Right lobe of liver (tissue), 6 donors: ENCODE data around the gene TUBGCP5. TPM values are rescaled to one million over a fixed set of nuclear protein-coding genes. Genes with fewer than 3 reads are reported as not detected.

Experiments
- ATAC-seq, 4 donors: fragments of 200-7000 bp; cut with Tn5 transposase; one replicate each; pipeline ENCODE4 v1.9.1; 2020; ENCODE audit warnings: mild to moderate bottlenecking in 4 of 4, moderate library complexity in 4 of 4
- DNase-seq, 3 donors: peaks; one replicate each; pipeline ENCODE4 v3.0.0-alpha.2; 2020
- H3K27ac ChIP-seq, 3 donors: fragments of 200-600 bp; one replicate each; pipeline ENCODE4 v1.8.0; 2022
- H3K27me3 ChIP-seq, 2 donors: fragments of 200-600 bp; one replicate each; pipeline ENCODE4 v1.8.0; 2022
- H3K36me3 ChIP-seq, 4 donors: fragments of 200-600 bp; sonication (generic) in 1 of 4; one replicate each; pipeline versions ENCODE4 v1.5.1 to v1.8.0; 2017 to 2022; ENCODE audit warnings: control low read depth in 1 of 4
- H3K4me1 ChIP-seq, 4 donors: fragments of 200-600 bp; sonication (generic) in 1 of 4; one replicate each; pipeline versions ENCODE4 v1.5.1 to v1.8.0; 2017 to 2022; ENCODE audit warnings: control low read depth in 1 of 4
- H3K4me3 ChIP-seq, 3 donors: fragments of 200-600 bp; one replicate each; pipeline ENCODE4 v1.8.0; 2022
- H3K9me3 ChIP-seq, 4 donors: fragments of 200-600 bp; sonication (generic) in 1 of 4; one replicate each; pipeline versions ENCODE4 v1.5.1 to v1.8.0; 2017 to 2022; ENCODE audit warnings: control low read depth in 1 of 4
- CTCF ChIP-seq, 4 donors: fragments of 200-600 bp in 3 of 4; fragments of 450-650 bp in 1 of 4; IDR thresholded peaks; one replicate each; pipeline versions ENCODE4 v1.5.1 to v1.8.0; 2016 to 2022; ENCODE audit warnings: antibody characterized with exemption in 4 of 4, mild to moderate bottlenecking in 2 of 4
- POLR2A ChIP-seq: fragments of 450-650 bp; IDR thresholded peaks from one replicate; pipeline ENCODE4 v1.6.1; 2017; ENCODE audit warnings: antibody characterized with exemption, mild to moderate bottlenecking
- WGBS: methylation state at CpG from one replicate; pipeline ENCODE4 v1.1.6; 2018; ENCODE audit warnings: low coverage, low lambda C conversion rate; ENCODE audit not compliant: insufficient coverage; ENCODE audit errors: missing lambda C conversion rate; 5-methylcytosine and 5-hydroxymethylcytosine counted together
- intact Hi-C, 2 donors: fragments of 100-400 bp; cut with DNase I; formaldehyde crosslinking; loops; one replicate each; pipeline versions ENCODE4 v1.11.2 to v1.14.1; 2022
- total RNA-seq, 6 experiments: library from RNA; depleted of rRNA in 2 of 6; stranded (reverse); fragments of >200 nt in 2 of 6; fragmentation: NEBNext Ultra II Directional in 3 of 6; extraction: Animal tissue kit (Norgen Biotek cat#: 25700) in 3 of 6; gene quantifications; one replicate each; pipeline versions ENCODE4 v1.1.0 to v1.2.4, GENCODE V29; 2016 to 2023
- donor health status: DM: no; HTN: yes; CAD: no.
- donor health status: DM: no; HTN: no; CAD: no.
- donor health status: DM: no; HTN: no; CAD: no.
- donor health status: DM: no; HTN: yes; CAD: no.
- donor health status: DM: no; HTN: yes; CAD: no.

TUBGCP5 gene
- total RNA-seq, 6 experiments from 2014 or later, result 7.1 to 15.6 (median 11.0) TPM

DNA sequence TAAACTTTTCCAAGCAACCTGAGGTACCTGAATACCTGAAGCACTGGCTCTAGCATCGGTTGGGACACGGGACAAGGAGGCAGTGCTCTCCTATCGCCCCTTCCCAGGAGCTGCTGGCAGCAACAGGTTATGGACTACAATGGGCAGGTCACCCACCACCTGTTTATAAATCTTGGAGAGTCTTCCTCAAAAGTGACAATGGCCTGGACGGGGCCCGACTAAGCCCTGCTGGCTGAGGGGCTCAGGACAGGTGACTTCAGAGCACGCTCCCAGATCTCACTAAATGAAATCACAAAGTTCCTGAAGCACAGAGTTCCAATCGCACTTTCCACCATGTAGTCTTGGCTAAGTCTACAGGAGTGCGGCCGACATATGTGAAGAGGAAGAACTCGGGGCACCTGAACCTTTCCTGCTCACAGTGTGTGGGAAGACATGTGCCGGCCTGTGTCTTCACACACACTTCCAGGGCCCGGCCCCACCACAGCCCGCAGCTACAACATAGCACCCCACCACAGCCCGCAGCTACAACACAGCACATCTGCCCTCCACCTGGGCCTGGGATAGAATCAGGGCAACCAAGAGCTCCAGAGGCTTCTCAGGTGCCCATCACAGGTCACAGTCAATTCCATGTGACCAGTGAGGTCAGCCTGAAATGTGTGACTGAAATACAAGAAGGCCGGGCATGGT is 72.1 kb downstream of the TUBGCP5 start:
- Histone ChIP-seq H3K4me3 (no peak overlapping the region), H3K27ac (no peak overlapping the region), H3K9me3 (no peaks in the 10 kb centered on the region), H3K36me3 (no peaks in the 10 kb centered on the region), H3K27me3 (no peaks in the 10 kb centered on the region), H3K4me1 (peaks cover 0 to 6% (median 3%) of the 10 kb centered on the region in 4 donors)
- no peak for DNase-seq
- WGBS, result 95% methylated on average over 4 of the region's 15 CpGs
- intact Hi-C loops, result no loop called here
- TF ChIP-seq CTCF (IDR thresholded peaks at IDR 0.05) (no peak), POLR2A (no peak)
- no peak for ATAC-seq

GRCh38 chr15:22966321-22967083 is 72.9 kb downstream of the TUBGCP5 start:
- DNase-seq (no peak), ATAC-seq (no peak)
- Histone ChIP-seq H3K27me3 (no peaks in the 10 kb centered on the region), H3K4me1 (peaks cover 0 to 9% (median 3%) of the 10 kb centered on the region in 4 donors), H3K27ac (no peak overlapping the region), H3K4me3 (no peak overlapping the region), H3K9me3 (no peaks in the 10 kb centered on the region), H3K36me3 (no peaks in the 10 kb centered on the region)
- intact Hi-C loops, result no loop called here
- TF ChIP-seq POLR2A (no peak), CTCF (IDR thresholded peaks at IDR 0.05) (no peak)
- 90% methylated on average over 12 of the region's 20 CpGs for WGBS

DNA sequence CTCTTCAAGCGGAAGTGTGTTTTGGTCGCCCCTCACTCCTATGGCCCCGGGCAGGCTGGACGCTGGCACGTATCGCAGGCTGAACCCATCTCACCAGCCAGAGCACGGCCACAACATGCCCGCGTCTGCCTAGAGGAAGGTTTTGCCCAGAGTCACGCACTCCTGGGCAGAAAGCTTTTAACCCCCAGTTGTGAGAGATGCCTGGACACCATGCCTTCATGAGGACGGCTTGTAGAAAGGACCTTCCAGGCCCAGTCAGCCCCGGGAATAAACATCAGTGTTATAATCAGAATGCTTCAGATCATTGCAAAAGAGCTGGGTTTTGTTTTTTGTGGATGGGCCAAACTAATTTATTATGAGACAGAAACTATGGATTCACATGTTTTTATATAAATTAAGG is 75.7 kb downstream of the TUBGCP5 start:
- WGBS, result 68% methylated on average over 6 of the region's 12 CpGs
- Histone ChIP-seq H3K4me3 (no peak overlapping the region), H3K27me3 (no peaks in the 10 kb centered on the region), H3K9me3 (no peaks in the 10 kb centered on the region), H3K27ac (no peak overlapping the region), H3K4me1 (peaks cover 0 to 9% (median 3%) of the 10 kb centered on the region in 4 donors), H3K36me3 (no peaks in the 10 kb centered on the region)
- no peak for DNase-seq
- intact Hi-C loops, result no loop called here
- ATAC-seq, result no peak
- no peak for TF ChIP-seq CTCF (IDR thresholded peaks at IDR 0.05)
- TF ChIP-seq POLR2A, result no peak

- ATAC-seq (no peak), DNase-seq (peak in 1 of 3 donors; percentile 26)
- intact Hi-C loops, result no loop called here
- no peak overlapping the region for H3K27ac ChIP-seq
- H3K4me3 ChIP-seq, result no peak overlapping the region
- no peaks in the 10 kb centered on the region for H3K27me3 ChIP-seq
- TF ChIP-seq CTCF (IDR thresholded peaks at IDR 0.05) (no peak), POLR2A (no peak)
- H3K4me1 ChIP-seq, result peaks cover 0 to 9% (median 3%) of the 10 kb centered on the region in 4 donors
- WGBS, result 87% methylated on average over 5 of the region's 12 CpGs
- H3K36me3 ChIP-seq, result no peaks in the 10 kb centered on the region
- no peaks in the 10 kb centered on the region for H3K9me3 ChIP-seq
Measured at GRCh38 chr15:22962611-22963010, 76.8 kb downstream of the TUBGCP5 start.
